ENCODE measurements around the gene GLIPR1.

DNA sequence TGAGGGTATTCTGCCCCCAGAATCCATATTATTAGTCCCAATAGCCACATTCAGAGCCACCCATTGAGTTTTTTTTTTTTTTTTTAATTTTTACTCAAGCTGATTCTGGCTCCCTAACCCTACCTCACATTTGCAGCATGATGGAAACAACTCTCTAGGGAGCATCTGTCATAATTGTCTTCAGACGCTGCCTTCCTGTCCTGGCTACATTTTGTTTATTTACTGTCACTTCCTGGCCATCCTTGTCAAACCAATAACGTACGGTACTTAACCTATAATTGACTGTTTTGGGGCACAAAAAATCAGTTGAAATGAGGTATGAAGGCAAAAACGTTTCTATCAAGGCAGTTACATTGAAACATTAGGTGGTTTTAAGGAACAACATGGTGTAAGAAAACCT lies 2.1 kb downstream of the GLIPR1 start:
- TF ChIP-seq, protein P1, sequence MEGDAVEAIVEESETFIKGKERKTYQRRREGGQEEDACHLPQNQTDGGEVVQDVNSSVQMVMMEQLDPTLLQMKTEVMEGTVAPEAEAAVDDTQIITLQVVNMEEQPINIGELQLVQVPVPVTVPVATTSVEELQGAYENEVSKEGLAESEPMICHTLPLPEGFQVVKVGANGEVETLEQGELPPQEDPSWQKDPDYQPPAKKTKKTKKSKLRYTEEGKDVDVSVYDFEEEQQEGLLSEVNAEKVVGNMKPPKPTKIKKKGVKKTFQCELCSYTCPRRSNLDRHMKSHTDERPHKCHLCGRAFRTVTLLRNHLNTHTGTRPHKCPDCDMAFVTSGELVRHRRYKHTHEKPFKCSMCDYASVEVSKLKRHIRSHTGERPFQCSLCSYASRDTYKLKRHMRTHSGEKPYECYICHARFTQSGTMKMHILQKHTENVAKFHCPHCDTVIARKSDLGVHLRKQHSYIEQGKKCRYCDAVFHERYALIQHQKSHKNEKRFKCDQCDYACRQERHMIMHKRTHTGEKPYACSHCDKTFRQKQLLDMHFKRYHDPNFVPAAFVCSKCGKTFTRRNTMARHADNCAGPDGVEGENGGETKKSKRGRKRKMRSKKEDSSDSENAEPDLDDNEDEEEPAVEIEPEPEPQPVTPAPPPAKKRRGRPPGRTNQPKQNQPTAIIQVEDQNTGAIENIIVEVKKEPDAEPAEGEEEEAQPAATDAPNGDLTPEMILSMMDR (IDR thresholded peaks at IDR 0.05): no peak
- no peak for TF ChIP-seq POLR2A (IDR thresholded peaks at IDR 0.05)
